Measurements from ENCODE around the gene KLHDC8A.
"Not testable (repeated sequence)": the region's sequence is repeated elsewhere in the genome, so short reads cannot be mapped to it uniquely, and the experiment has no call there.

Gene KLHDC8A

DNA sequence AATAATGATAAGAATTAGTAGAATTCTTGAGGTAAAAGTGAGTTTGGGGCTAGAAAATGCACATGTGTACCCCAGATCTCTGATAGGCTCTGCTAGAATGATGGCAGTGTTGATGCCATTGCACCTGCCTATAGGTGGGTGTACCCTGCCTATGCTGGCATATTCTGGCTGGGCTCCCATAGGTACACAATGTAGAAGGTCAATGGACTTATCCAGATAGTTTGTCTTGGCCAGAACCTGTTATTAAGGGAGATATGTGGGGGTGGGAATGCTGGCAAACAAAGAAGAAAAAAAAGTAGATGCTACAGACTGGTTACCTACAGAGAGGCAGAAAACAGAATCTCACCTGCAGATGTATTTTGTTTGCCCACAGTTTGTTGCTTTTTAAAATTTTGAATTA, 14.1 kb upstream of the KLHDC8A start:
- DNase-seq: no peak

DNA sequence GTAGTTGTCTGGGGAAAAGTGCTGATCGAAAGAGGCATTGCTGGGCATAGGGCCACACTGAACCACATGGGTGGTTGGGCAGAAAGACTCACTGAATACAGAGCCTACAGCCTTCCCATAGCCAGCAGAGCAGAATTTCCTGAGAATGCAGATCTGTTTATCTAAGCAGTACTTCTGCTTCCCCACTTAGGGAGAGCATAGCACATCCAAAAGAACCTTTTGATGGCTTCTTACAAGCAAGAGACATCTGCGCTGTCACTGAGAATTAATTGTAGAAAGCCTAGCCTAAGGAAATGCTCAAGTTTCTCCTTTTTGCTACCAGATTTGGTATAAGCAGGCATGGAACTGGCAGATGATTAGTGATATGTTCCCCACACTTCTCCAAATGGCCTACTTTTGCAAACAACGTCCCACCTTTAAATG, 13.0 kb upstream of the KLHDC8A start:
- DNase-seq: no peak

GRCh38 chr1:205368478-205368877, 11.8 kb upstream of the KLHDC8A start:
- no peak for DNase-seq

DNA sequence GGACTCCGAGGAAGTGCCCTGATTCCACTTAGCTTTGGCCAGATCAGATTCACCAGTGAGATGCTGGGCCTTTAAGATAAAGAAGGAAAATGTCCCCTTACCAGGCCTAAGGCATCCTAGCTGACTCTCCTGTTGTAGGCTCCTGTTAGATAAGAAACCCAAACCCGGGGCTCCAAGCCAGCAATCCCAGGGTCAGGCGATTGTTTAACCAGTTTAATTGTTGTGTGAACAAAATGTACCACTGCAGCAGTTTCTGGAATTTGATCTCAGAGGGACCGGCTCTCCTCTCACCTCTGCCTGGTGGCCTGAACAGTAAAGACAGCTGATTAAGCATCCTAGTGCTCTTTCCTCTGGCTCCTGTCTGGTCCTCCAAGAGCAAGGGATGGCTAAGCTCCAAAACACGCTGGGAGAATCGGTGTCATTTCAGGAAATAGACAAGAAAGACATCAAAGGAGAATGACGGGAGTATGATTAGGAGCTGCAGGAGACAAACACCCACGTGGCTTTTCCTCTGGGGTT, 9.3 kb upstream of the KLHDC8A start:
- DNase-seq: no peak

GRCh38 chr1:205365086-205365485, 8.4 kb upstream of the KLHDC8A start:
- DNase-seq: not testable (repeated sequence)

DNA sequence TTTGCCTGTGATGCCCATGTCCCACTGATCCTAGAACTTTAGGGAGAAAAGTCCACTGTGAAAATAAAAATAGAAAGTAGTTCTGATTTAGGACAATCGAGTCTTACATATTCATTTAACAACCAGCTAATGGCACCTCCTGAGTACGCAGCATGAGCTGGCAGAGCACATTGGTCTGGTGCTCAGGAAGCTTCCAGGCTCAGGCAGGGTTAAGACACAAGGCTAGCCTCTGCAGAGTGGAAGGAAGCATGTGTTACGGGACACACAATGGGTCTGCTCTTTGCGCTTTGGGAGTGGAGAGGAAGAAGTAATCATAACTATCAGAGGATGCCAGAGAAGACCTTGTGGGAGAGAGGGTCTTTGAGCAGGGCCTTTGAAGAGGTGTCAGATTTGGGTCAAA, 4.2 kb upstream of the KLHDC8A start:
- DNase-seq: no peak

- DNase-seq: peak; percentile 73
These were observed 3.2 kb upstream of the KLHDC8A start for GRCh38 chr1:205359771-205360565.

- DNase-seq: no peak
These were observed 1.9 kb upstream of the KLHDC8A start for GRCh38 chr1:205358579-205358978.

DNA sequence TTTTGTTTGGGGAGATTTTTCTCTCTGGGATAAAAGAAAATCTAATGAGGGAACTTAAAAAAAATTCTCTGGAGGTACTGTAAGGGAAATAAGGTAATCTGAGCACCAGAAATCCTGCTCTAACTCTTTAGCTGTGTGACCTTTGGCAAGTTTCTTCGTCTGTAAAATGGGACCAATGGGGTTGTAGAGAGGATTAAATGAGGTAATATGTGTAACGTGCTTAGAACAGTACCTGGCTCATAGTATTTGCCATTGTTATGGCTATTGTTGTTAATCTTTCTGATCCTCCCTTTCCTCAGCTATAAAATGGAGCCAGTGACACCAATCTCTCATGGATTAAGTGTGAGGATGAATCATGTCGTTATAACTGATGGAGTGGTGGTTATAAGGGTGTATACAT, 845 bp upstream of the KLHDC8A start:
- no peak for DNase-seq

DNA sequence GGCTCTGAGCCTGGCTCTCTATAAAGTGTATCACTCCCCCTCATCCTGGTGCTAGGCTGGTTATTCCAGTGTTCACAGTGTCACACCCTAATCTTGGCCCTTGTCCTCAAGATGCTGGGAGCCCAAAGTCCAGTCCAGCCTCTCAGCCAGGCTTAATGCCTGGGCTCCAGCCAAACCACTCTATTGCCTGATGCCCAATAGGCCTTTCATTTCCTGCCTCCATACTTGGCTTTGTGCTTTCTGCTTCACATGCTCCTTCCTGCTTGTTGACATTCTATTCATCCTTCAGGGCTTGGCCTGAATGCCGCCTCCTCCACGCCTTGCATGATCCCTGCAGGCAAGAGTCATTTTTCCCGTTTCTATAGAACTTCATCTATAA, 1.7 kb downstream of the KLHDC8A start:
- DNase-seq: no peak

DNA sequence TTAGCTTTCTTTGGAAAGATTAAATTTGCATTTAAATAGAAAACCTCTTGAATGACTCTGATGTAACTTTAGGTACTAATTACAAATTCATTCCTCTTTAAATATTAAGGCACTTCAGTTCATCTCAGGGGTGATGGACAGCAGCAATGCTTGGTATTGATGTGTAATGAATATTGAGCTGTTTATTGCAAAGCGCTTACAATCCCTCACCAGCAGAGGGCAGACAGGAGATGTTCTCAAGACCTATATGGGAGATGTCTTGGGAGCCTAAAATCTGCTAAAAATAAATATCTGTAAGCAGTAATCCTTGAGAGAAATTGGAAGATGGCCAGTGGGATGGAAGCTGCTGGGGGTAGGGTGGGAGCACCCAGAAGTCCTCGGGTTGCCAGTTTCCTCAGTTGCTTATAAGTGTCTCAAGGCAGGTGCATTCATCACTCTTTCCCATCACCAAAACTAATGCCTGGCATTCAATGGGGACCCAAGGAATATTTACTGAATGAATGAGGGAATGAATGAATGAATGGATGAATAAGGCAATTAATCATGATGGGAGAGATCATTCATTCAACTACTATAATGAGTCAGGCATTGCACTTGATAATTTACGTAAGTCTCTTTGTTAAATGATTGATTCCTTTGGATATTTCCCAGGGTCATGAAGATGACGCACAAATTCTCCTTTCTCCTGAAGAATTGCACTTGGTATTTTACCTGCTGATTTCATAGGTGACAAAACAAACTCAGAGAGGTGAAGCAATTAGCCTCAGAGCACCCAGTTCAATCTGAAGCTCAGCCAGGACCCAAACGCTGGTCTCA, 2.3 kb downstream of the KLHDC8A start:
- peak; percentile 49 for DNase-seq

DNA sequence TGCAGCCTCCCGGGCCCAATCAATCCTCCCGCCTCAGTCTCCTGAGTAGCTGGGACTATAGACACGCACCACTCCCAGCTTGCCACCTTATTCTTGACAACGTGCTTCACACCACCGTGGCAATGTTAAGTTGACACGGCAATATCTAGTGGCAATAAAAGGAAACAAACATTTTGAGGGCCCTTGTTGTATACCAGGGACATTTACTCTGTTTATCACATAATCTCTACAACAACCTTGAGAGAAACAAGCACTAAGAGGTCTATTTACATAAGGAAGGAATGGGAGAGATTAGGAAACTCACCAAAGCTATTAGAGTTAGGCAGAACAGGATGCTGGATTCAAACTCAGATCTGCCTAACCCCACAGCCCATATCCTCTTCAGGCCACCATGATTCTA, 3.1 kb downstream of the KLHDC8A start:
- DNase-seq: no peak

DNA sequence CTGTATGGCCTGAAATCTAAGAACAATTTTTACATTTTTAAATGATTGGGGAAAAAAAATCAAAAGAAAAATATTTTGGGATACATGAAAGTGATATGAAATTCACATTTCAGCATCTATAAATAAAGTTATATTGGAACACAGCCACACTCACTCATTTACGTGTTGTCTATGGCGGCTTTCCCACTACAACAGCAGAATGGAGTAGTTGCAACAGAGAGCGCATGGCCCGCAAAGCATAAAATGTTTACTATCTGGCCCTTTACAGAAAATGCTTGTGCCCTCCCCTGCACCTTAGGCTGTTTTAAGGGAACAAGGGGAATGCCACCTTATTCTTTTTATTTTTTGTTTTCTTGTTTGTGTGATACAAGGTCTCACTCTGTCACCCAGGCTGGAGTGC, 3.5 kb downstream of the KLHDC8A start:
- DNase-seq: no peak

DNA sequence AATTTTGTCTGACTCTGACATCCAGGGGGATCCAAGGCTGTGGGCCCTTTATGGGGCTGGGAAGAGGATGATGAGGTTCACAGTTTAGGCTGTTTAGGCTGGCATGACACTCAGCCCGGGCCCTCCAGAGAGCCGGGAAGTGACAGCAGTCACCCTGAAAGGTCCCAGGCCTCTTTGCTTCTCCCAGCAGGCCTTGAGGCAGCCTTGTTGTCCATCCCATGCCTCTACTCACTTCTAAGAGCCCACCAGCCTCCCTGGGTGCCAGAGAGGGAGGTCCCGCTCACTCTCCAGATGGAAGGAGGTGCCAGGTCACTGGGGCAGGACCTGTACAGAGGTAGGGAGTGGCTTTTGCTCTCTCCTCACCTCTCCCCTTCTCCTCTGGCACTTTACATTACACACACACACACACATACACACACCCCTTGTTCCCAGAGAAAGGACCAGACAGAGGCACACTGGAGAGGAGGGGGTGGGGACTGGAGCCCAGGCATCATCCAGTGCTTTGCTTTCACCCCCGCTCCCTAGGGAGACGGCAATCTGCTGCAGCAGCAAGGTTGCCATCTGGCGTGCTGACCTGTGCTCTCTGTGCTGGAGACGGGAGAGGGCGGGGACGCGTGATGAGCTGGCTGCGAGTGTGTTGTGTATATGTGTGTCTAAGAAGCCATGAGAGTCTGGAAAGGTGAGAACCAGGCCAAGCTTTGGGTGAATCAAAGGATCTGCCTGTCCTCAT, 4.6 kb downstream of the KLHDC8A start:
- DNase-seq: peak; percentile 92

- DNase-seq: no peak
These were observed 6.0 kb downstream of the KLHDC8A start for GRCh38 chr1:205350691-205351141.

DNA sequence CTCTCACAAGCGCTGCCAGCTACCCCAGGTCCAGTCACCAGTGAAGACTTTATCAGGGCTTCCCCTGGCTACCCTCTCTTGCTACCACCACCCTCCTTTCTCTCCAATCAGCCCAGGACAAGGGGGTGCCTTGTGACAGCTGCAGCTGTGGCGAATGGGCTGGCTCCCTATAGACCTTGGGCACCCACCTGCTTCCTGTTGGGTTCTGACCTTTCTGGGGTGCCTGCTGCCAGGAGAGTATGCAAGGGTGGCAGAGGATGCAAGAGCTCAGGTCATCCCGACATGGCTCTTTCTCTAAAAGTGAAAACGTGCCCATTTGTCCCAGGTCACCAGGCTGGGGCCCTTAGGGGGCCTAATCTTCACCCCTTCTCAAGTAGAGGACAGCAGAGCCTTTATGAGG, 6.6 kb downstream of the KLHDC8A start:
- DNase-seq: no peak

DNA sequence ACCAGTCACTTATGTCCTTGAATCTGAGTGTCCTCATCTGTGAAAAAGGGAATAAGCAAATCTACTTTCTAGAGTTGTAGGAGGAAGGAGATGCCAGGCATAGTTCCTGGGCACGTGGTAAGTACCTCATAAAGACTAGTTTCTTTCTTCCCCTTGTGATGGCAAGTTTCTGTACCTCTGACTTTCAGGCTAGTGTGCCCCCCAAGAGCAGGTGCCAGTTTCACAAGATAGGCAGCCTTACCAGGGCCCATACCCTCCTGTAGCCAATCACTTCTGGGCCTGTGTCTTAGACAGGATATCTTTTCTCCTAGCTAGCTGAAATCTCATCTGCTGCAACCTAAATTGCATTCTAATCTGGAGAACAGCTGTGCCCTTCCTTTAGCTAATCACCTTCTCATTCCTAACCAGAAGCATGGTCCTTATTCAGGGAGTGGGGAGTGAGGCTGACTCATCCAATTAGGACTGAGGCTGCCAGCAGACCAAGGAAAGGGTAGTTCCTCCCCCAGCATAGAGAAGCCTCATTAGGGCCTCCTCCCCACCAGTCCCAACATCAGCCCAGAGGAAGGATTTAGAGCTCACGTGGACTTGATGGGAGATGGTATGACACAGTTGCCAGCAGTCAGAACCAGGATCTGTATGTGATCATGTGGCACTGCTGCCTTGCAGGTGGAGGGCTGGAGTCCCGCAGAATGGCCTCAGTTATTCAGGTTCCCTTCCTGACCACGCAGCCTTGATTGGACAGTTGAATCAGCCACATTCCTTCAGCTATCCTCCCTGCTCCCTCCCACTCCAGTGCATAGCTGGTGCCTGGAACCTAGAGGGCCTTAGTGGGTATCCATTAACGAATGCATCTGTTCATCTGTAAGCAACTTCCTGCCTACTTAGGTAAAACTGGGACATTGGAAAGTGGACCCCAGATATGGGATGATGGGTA, 7.9 kb downstream of the KLHDC8A start:
- DNase-seq: no peak

DNA sequence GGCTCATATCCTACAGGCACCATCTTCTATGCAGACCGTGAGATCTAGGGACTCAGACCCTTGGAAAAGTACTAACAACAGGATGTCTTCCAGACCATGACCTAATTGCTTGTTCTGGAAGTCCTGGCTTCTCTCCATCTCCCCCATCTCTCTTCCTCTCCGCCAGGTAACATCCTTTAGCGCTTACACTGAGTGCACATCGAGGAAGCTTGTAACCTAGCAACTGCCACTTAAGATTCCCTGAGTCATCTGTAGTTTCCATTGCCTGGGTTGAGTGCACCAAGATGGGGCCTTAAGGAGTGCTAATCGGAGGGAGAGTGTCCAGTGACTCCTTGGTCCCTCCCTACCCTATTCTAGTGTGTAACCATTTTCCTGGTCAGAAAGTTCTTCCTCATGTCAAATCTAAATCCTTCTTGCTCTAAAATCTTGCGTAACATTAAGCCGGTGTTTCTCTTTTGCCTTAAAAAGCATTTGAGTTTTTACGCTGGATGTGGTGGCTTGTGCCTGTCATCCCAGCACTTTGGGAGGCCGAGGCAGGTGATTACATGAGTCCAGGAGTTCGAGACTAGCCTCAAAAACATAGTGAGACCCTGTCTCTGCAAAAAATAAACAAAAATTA, 9.7 kb downstream of the KLHDC8A start:
- DNase-seq: no peak

- DNase-seq: no peak
These were observed 11.0 kb downstream of the KLHDC8A start for GRCh38 chr1:205345761-205346160.

DNA sequence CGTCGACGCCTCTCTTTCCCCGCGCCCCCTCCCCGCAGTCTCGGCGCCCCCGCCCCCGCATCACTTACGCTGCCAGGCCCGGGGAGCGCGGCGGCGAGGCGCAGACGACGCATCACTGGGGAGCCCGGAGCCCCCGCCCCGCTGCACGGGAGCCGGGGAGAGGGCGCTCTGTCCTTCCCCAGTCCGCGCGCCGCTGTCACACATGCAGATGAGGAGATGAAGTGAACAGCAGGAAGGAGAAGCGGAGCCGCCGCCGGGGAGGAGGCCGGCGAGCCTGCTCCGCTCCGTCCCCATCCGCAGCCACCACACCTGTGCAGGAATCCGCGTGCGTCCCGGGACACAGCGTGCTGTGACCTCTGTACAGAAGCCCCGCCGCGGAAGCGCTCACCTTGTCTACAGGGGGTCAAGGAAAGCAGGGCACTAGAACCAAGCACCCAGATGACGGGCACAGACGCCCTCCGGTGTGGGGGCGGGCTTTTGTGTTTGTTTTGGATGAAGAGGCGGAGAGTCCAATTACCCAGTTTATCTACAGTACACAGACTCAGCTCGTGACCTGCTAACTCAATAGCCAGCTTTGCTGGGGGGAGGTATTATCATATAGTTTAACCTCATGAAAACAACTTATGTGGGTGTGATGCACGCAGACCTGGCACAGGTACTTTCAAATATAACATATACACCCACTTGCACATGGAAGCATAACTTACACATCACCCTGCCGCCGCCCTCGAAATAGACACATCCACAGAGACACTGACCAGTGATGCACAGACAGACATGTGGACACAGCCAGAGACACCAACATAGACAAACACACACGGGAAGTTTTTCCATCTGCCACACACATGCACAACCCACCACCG, 12.4 kb downstream of the KLHDC8A start:
- DNase-seq: no peak

All from NCI-H1436 treated with DMSO at 0.1 percent for 48 hours (cell line).